Ovary (tissue), 3 donors: ENCODE measurements around the gene DHH.

Source experiments
- POLR2A ChIP-seq: fragments of 450-650 bp; IDR thresholded peaks from one replicate; pipeline ENCODE4 v1.6.1; 2017; ENCODE audit warnings: antibody characterized with exemption, mild to moderate bottlenecking, moderate library complexity
- TF ChIP-seq, protein P1 (sequence below), 3 donors: fragments of 450-650 bp in 2 of 3; fragments of 200-600 bp in 1 of 3; IDR thresholded peaks; one replicate each; pipeline versions ENCODE4 v1.5.1 to v1.8.0; 2016 to 2022; ENCODE audit warnings: antibody characterized with exemption in 3 of 3, mild to moderate bottlenecking in 1 of 3
- donor health status: DM: no; HTN: no; CAD: no.

DNA sequence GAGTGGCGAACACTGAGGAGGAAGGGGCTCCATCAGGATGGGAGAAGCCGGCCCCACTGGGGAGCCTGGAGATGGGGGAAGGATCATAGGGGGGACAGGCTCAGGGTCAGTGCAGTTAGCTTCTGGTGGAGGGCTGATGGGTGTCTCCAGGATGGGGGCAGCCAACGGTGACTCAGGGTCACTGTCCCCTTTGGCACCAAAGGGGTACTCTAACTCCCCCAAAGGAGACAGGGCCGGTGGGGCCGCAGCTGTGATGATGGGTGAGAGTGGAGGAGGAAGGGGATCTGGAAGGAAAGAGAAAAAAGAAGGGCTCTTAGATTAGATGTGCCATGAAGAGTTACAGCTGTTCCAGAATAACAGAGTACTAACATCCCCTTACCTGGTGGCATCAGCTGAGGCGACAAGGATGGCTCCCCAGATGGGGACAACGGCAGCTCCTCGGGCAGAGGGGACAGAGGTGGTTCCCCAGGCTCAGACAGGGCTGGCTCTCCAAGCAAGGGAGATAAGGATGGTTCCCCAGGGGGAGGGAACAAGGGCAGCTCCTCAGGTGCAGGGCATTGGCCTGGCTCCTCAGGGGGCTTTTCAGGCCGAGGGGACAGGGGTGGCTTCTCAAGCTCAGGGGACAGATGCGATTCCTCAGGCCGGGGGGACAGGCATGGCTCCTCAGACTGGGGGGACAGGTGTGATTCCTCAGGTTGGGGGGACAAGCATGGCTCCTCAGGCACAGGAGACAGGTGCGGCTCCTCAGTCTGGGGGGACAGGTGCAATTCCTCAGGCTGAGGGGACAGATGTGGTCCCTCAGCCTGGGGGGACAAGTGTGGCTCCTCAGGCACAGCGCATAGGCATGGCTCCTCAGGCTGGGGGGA is 43.9 kb downstream of the DHH start:
- TF ChIP-seq, protein P1, sequence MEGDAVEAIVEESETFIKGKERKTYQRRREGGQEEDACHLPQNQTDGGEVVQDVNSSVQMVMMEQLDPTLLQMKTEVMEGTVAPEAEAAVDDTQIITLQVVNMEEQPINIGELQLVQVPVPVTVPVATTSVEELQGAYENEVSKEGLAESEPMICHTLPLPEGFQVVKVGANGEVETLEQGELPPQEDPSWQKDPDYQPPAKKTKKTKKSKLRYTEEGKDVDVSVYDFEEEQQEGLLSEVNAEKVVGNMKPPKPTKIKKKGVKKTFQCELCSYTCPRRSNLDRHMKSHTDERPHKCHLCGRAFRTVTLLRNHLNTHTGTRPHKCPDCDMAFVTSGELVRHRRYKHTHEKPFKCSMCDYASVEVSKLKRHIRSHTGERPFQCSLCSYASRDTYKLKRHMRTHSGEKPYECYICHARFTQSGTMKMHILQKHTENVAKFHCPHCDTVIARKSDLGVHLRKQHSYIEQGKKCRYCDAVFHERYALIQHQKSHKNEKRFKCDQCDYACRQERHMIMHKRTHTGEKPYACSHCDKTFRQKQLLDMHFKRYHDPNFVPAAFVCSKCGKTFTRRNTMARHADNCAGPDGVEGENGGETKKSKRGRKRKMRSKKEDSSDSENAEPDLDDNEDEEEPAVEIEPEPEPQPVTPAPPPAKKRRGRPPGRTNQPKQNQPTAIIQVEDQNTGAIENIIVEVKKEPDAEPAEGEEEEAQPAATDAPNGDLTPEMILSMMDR (IDR thresholded peaks at IDR 0.05): no peak
- TF ChIP-seq POLR2A: no peak
